ENCODE data around the gene EDRF1.

EDRF1 gene

GRCh38 chr10:125683063-125683462 is 36.4 kb upstream of the EDRF1 start, which contains the start of gene TEX36:
Gene TEX36, minus strand, starts transcription at chr10:125683163. Its CDS starts 174 bp downstream, at chr10:125682989.
- TF ChIP-seq ZNF70 (CRISPR knock-in tag; IDR thresholded peaks at IDR 0.05) (no peak), TOX (CRISPR knock-in tag; IDR thresholded peaks at IDR 0.05; ENCODE audit: borderline replicate concordance) (no peak), CSDC2 (CRISPR knock-in tag; IDR thresholded peaks at IDR 0.05) (no peak), PATZ1 (CRISPR knock-in tag; IDR thresholded peaks at IDR 0.05; ENCODE audit: borderline replicate concordance) (no peak), ZNF565 (CRISPR knock-in tag; conservative IDR thresholded peaks at IDR 0.05; ENCODE audit: low read depth) (no peak), ZFP3 (CRISPR knock-in tag; IDR thresholded peaks at IDR 0.05) (no peak), BACH2 (CRISPR knock-in tag; IDR thresholded peaks at IDR 0.05; ENCODE audit: borderline replicate concordance) (no peak), OSR1 (CRISPR knock-in tag; IDR thresholded peaks at IDR 0.05) (no peak), ZFP30 (CRISPR knock-in tag; IDR thresholded peaks at IDR 0.05) (no peak), ZNF8 (CRISPR knock-in tag; IDR thresholded peaks at IDR 0.05) (no peak), ESRRG (CRISPR knock-in tag; IDR thresholded peaks at IDR 0.05) (no peak), ISL1 (CRISPR knock-in tag; IDR thresholded peaks at IDR 0.05) (no peak)

GRCh38 chr10:125683821-125684220 is 35.7 kb upstream of the EDRF1 start:
- ATAC-seq = no peak
- TF ChIP-seq TSHZ2 (CRISPR knock-in tag; IDR thresholded peaks at IDR 0.05) (no peak), ZFP3 (CRISPR knock-in tag; IDR thresholded peaks at IDR 0.05) (no peak), BACH2 (CRISPR knock-in tag; IDR thresholded peaks at IDR 0.05; ENCODE audit: borderline replicate concordance) (no peak), ZFP30 (CRISPR knock-in tag; IDR thresholded peaks at IDR 0.05) (no peak), ESRRG (CRISPR knock-in tag; IDR thresholded peaks at IDR 0.05) (no peak), RARB (CRISPR knock-in tag; IDR thresholded peaks at IDR 0.05) (no peak), TCF4 (CRISPR knock-in tag; IDR thresholded peaks at IDR 0.05; ENCODE audit: borderline replicate concordance) (no peak), ZC3H10 (CRISPR knock-in tag; IDR thresholded peaks at IDR 0.05) (no peak), ZNF8 (CRISPR knock-in tag; IDR thresholded peaks at IDR 0.05) (no peak), SNAI2 (CRISPR knock-in tag; IDR thresholded peaks at IDR 0.05) (no peak), ZNF70 (CRISPR knock-in tag; IDR thresholded peaks at IDR 0.05) (no peak)
- TF ChIP-seq, protein P1, sequence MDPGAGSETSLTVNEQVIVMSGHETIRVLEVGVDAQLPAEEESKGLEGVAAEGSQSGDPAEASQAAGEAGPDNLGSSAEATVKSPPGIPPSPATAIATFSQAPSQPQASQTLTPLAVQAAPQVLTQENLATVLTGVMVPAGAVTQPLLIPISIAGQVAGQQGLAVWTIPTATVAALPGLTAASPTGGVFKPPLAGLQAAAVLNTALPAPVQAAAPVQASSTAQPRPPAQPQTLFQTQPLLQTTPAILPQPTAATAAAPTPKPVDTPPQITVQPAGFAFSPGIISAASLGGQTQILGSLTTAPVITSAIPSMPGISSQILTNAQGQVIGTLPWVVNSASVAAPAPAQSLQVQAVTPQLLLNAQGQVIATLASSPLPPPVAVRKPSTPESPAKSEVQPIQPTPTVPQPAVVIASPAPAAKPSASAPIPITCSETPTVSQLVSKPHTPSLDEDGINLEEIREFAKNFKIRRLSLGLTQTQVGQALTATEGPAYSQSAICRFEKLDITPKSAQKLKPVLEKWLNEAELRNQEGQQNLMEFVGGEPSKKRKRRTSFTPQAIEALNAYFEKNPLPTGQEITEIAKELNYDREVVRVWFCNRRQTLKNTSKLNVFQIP (CRISPR knock-in tag; IDR thresholded peaks at IDR 0.05; ENCODE audit: borderline replicate concordance, low read depth) = no peak

More at GRCh38 chr10:125683063-125683462, 36.4 kb upstream of the EDRF1 start, which contains the start of gene TEX36:
- no peak for ATAC-seq

DNA sequence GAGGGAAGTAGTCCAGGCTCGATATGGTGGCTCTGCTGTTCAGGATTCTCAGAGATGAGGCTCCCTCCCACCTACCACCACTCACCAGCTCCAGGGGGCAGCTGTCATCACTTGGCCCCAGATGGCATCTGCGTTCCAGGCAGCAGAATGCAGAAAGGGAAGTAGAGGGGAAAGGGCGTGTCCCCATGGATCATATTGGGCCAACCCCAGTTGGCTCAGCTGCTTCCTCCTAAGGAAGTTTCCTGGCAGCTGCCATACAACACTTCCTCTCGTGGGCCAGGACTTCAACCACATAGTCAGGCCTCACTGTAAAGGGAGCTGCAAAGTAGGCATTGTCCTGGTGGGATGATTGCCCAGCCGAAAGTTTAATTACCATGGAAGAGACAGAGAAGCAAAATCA is 34.9 kb upstream of the EDRF1 start:
- TF ChIP-seq ESRRG (CRISPR knock-in tag; IDR thresholded peaks at IDR 0.05) (no peak), RARB (CRISPR knock-in tag; IDR thresholded peaks at IDR 0.05) (no peak), CSRNP3 (CRISPR knock-in tag; IDR thresholded peaks at IDR 0.05) (no peak), ZFP3 (CRISPR knock-in tag; IDR thresholded peaks at IDR 0.05) (no peak)
- ATAC-seq = no peak

- ATAC-seq = no peak
- TF ChIP-seq TCF4 (CRISPR knock-in tag; IDR thresholded peaks at IDR 0.05; ENCODE audit: borderline replicate concordance) (no peak), ZNF565 (CRISPR knock-in tag; conservative IDR thresholded peaks at IDR 0.05; ENCODE audit: low read depth) (no peak), CREB5 (CRISPR knock-in tag; IDR thresholded peaks at IDR 0.05; ENCODE audit: low read depth) (no peak), TOX (CRISPR knock-in tag; IDR thresholded peaks at IDR 0.05; ENCODE audit: borderline replicate concordance) (no peak), ARNTL (CRISPR knock-in tag; IDR thresholded peaks at IDR 0.05; ENCODE audit: borderline replicate concordance, low read depth) (no peak), ZNF70 (CRISPR knock-in tag; IDR thresholded peaks at IDR 0.05) (no peak), ZC3H10 (CRISPR knock-in tag; IDR thresholded peaks at IDR 0.05) (no peak), ZFP30 (CRISPR knock-in tag; IDR thresholded peaks at IDR 0.05) (no peak), CSRNP3 (CRISPR knock-in tag; IDR thresholded peaks at IDR 0.05) (no peak), OSR1 (CRISPR knock-in tag; IDR thresholded peaks at IDR 0.05) (no peak), ZFP3 (CRISPR knock-in tag; IDR thresholded peaks at IDR 0.05) (no peak), ZNF8 (CRISPR knock-in tag; IDR thresholded peaks at IDR 0.05) (no peak), BACH2 (CRISPR knock-in tag; IDR thresholded peaks at IDR 0.05; ENCODE audit: borderline replicate concordance) (no peak), RARB (CRISPR knock-in tag; IDR thresholded peaks at IDR 0.05) (no peak)
Observed at GRCh38 chr10:125687507-125688185, 31.9 kb upstream of the EDRF1 start.
